Measurements from ENCODE around the gene SEZ6L2. TPM values are rescaled to one million over a fixed set of nuclear protein-coding genes. Genes with fewer than 3 reads are reported as not detected.
"Not testable (repeated sequence)": the region's sequence is repeated elsewhere in the genome, so short reads cannot be mapped to it uniquely, and the experiment has no call there.

SEZ6L2 gene
- total RNA-seq, 1 experiment from 2014 or later = 70.7 TPM

- ATAC-seq = peak; percentile 11; the same call in 1 of the 2 replicates
- CTCF ChIA-PET = interaction anchor here (0.7 kb wide), 1 partner anchor 121 kb away, joined by 5 read pairs; no protein-coding TSS in a partner anchor
- POLR2A ChIA-PET = no interaction called here
Observed at GRCh38 chr16:29911676-29912010, 12.3 kb upstream of the SEZ6L2 start.

GRCh38 chr16:29910819-29911675, 11.7 kb upstream of the SEZ6L2 start:
- Histone ChIP-seq H3K27me3 (ENCODE audit: control insufficient read depth, insufficient read depth, low read length) (no peaks in the 10 kb centered on the region), H3K27ac (ENCODE audit: low read length) (no peak overlapping the region), H3K9me3 (ENCODE audit: control insufficient read depth, insufficient read depth, low read depth, low read length) (no peaks in the 10 kb centered on the region), H3K4me3 (ENCODE audit: low read depth in 2 of 2, low read length in 2 of 2) (no peak overlapping the region), H3K4me1 (ENCODE audit: control insufficient read depth, insufficient read depth, low read length) (no peaks in the 10 kb centered on the region), H3K36me3 (ENCODE audit: control insufficient read depth, insufficient read depth, low read length) (no peaks in the 10 kb centered on the region)
- TF ChIP-seq POLR2AphosphoS5 (IDR thresholded peaks at IDR 0.05; ENCODE audit: low read depth, low read length) = 0 out of 2 replicates have a peak, but pooled peaks have one; percentile 6
- no peak for TF ChIP-seq TCF7L2 (IDR thresholded peaks at IDR 0.05; ENCODE audit: low read depth, low read length)
- DNase-seq (ENCODE audit: low read depth, low spot score) (no peak), ATAC-seq (peak; percentile 50)
- CTCF ChIA-PET = interaction anchor here (0.7 kb wide), 1 partner anchor 121 kb away, joined by 5 read pairs; no protein-coding TSS in a partner anchor
- intact Hi-C loops (cut with micrococcal nuclease; ENCODE audit: unreplicated experiment) = loop anchor here (10.0 kb wide), 1 partner anchor 114 kb away; the partner anchor contains the start of gene C16orf92
- in situ Hi-C loops (cut with HindIII; ENCODE audit: low pct_unique_long_range_greater_than_20kb, low sequenced_read_pairs) = no loop called here
- POLR2A ChIA-PET = interaction anchor here (0.5 kb wide), 1 partner anchor 53 kb away, joined by 11 read pairs; no protein-coding TSS in a partner anchor
- no TSS peak for BruUV-seq (replicated peaks)

More at GRCh38 chr16:29911676-29912010, 12.3 kb upstream of the SEZ6L2 start:
- intact Hi-C loops (cut with micrococcal nuclease; ENCODE audit: unreplicated experiment) (loop anchor here (10.0 kb wide), 1 partner anchor 113 kb away; the partner anchor contains the start of gene C16orf92), in situ Hi-C loops (cut with HindIII; ENCODE audit: low pct_unique_long_range_greater_than_20kb, low sequenced_read_pairs) (no loop called here)
- no peaks in the 10 kb centered on the region for H3K9me3 ChIP-seq (ENCODE audit: control insufficient read depth, insufficient read depth, low read depth, low read length)
- H3K27ac ChIP-seq (ENCODE audit: low read length) = no peak overlapping the region
- DNase-seq (ENCODE audit: low read depth, low spot score) = no peak
- no TSS peak for BruUV-seq (replicated peaks)
- H3K4me1 ChIP-seq (ENCODE audit: control insufficient read depth, insufficient read depth, low read length) = no peaks in the 10 kb centered on the region
- no peak overlapping the region for H3K4me3 ChIP-seq (ENCODE audit: low read depth in 2 of 2, low read length in 2 of 2)
- no peaks in the 10 kb centered on the region for H3K27me3 ChIP-seq (ENCODE audit: control insufficient read depth, insufficient read depth, low read length)
- no peaks in the 10 kb centered on the region for H3K36me3 ChIP-seq (ENCODE audit: control insufficient read depth, insufficient read depth, low read length)
- no peak for TF ChIP-seq SIN3A (IDR thresholded peaks at IDR 0.05; ENCODE audit: borderline replicate concordance, insufficient read depth, low read depth, low read length)

GRCh38 chr16:29909851-29910250, 10.5 kb upstream of the SEZ6L2 start:
- BruUV-seq (replicated peaks); CTCF ChIA-PET: not testable (repeated sequence)
- intact Hi-C loops (cut with micrococcal nuclease; ENCODE audit: unreplicated experiment) = loop anchor here (10.0 kb wide), 1 partner anchor 115 kb away; the partner anchor contains the start of gene C16orf92

GRCh38 chr16:29909391-29909790, 10.0 kb upstream of the SEZ6L2 start:
- intact Hi-C loops (cut with micrococcal nuclease; ENCODE audit: unreplicated experiment) = no loop called here
- TF ChIP-seq CTCF (IDR thresholded peaks at IDR 0.05) (no peak), REST (IDR thresholded peaks at IDR 0.05; ENCODE audit: insufficient read depth in 1 of 2, low read depth in 2 of 2, low read length in 1 of 2) (no peak), TCF7L2 (IDR thresholded peaks at IDR 0.05; ENCODE audit: low read depth, low read length) (no peak), POLR2AphosphoS5 (IDR thresholded peaks at IDR 0.05; ENCODE audit: low read depth, low read length) (no peak), SIN3A (IDR thresholded peaks at IDR 0.05; ENCODE audit: borderline replicate concordance, insufficient read depth, low read depth, low read length) (no peak)

More at GRCh38 chr16:29909851-29910250, 10.5 kb upstream of the SEZ6L2 start:
- POLR2A ChIA-PET = interaction anchor here (0.6 kb wide), 1 partner anchor 11 kb away, joined by 4 read pairs; no protein-coding TSS in a partner anchor
- H3K4me1 ChIP-seq (ENCODE audit: control insufficient read depth, insufficient read depth, low read length); ATAC-seq; in situ Hi-C loops (cut with HindIII; ENCODE audit: low pct_unique_long_range_greater_than_20kb, low sequenced_read_pairs); H3K27ac ChIP-seq (ENCODE audit: low read length); H3K9me3 ChIP-seq (ENCODE audit: control insufficient read depth, insufficient read depth, low read depth, low read length); H3K36me3 ChIP-seq (ENCODE audit: control insufficient read depth, insufficient read depth, low read length); DNase-seq (ENCODE audit: low read depth, low spot score); H3K4me3 ChIP-seq (ENCODE audit: low read depth in 2 of 2, low read length in 2 of 2); H3K27me3 ChIP-seq (ENCODE audit: control insufficient read depth, insufficient read depth, low read length): not testable (repeated sequence)

More at GRCh38 chr16:29909391-29909790, 10.0 kb upstream of the SEZ6L2 start:
- H3K27ac ChIP-seq (ENCODE audit: low read length) = no peak overlapping the region
- no peak overlapping the region for H3K4me3 ChIP-seq (ENCODE audit: low read depth in 2 of 2, low read length in 2 of 2)
- H3K27me3 ChIP-seq (ENCODE audit: control insufficient read depth, insufficient read depth, low read length) = no peaks in the 10 kb centered on the region
- POLR2A ChIA-PET = interaction anchor here (0.6 kb wide), 1 partner anchor 11 kb away, joined by 4 read pairs; no protein-coding TSS in a partner anchor
- no TSS peak for BruUV-seq (replicated peaks)
- no peaks in the 10 kb centered on the region for H3K36me3 ChIP-seq (ENCODE audit: control insufficient read depth, insufficient read depth, low read length)
- no peak for DNase-seq (ENCODE audit: low read depth, low spot score)
- no peak for ATAC-seq
- in situ Hi-C loops (cut with HindIII; ENCODE audit: low pct_unique_long_range_greater_than_20kb, low sequenced_read_pairs) = no loop called here
- no peaks in the 10 kb centered on the region for H3K9me3 ChIP-seq (ENCODE audit: control insufficient read depth, insufficient read depth, low read depth, low read length)
- no peaks in the 10 kb centered on the region for H3K4me1 ChIP-seq (ENCODE audit: control insufficient read depth, insufficient read depth, low read length)
- CTCF ChIA-PET = interaction anchor here (0.6 kb wide), 1 partner anchor 1061 kb away, joined by 14 read pairs; no protein-coding TSS in a partner anchor
